Ectodermal cell (in vitro differentiated cells): ENCODE results near the gene SPRYD4.
"Not testable (repeated sequence)": the region's sequence is repeated elsewhere in the genome, so short reads cannot be mapped to it uniquely, and the experiment has no call there.

Experiments
- H3K27ac ChIP-seq: 2 replicates; pipeline ENCODE4 v1.7.0; 2013; ENCODE audit warnings: mild to moderate bottlenecking, low read depth, low read length; ENCODE audit not compliant: insufficient read depth, poor library complexity, severe bottlenecking
- H3K27me3 ChIP-seq: 2 replicates; pipeline ENCODE4 v1.7.0; 2013; ENCODE audit warnings: mild to moderate bottlenecking, low read length; ENCODE audit not compliant: insufficient read depth, control insufficient read depth, poor library complexity, severe bottlenecking
- H3K36me3 ChIP-seq: one replicate; pipeline ENCODE4 v1.7.0; 2013; ENCODE audit warnings: low read length; ENCODE audit not compliant: control insufficient read depth, insufficient read depth
- H3K4me1 ChIP-seq: one replicate; pipeline ENCODE4 v1.7.0; 2013; ENCODE audit warnings: low read length; ENCODE audit not compliant: control insufficient read depth, insufficient read depth
- H3K4me3 ChIP-seq: 2 replicates; pipeline ENCODE4 v1.7.0; 2013; ENCODE audit warnings: low read depth, low read length, control low read depth; ENCODE audit not compliant: insufficient read depth
- H3K9me3 ChIP-seq: 2 replicates; pipeline ENCODE4 v1.7.0; 2013; ENCODE audit warnings: mild to moderate bottlenecking, low read length, moderate library complexity; ENCODE audit not compliant: control insufficient read depth
- WGBS, 2 experiments: methylation state at CpG; one replicate each; pipeline ENCODE4 v1.1.7; 2013; ENCODE audit warnings: missing lambda C conversion rate in 2 of 2; 5-methylcytosine and 5-hydroxymethylcytosine counted together

Gene SPRYD4

DNA sequence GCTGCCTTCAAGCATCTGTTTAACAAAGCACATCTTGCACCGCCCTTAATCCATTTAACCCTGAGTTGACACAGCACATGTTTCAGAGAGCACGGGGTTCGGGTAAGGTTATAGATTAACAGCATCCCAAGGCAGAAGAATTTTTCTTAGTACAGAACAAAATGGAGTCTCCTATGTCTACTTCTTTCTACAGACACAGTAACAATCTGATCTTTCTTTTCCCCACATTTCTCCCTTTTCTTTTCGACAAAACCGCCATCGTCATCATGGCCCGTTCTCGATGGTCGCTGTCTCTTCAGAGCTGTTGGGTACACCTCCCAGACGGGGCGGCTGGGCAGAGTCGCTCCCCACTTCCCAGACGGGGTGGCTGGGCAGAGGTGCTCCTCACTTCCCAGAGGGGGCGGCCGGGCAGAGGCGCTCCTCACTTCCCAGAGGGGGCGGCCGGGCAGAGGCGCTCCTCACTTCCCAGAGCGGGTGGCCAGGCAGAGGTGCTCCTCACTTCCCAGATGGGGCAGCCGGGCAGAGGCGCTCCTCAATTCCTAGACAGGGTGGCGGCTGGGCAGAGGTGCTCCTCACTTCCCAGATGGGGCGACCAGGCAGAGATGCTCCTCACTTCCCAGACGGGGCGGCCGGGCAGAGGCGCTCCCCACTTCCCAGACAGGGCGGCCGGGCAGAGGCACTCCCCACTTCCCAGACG lies 25.2 kb downstream of the SPRYD4 start:
- H3K27ac ChIP-seq, H3K4me1 ChIP-seq, H3K4me3 ChIP-seq, H3K36me3 ChIP-seq, H3K9me3 ChIP-seq: not testable (repeated sequence)
- 90% methylated on average over 31 of the region's 31 CpGs for WGBS, 2 experiments
- H3K27me3 ChIP-seq = peaks cover 28% of the 10 kb centered on the region

DNA sequence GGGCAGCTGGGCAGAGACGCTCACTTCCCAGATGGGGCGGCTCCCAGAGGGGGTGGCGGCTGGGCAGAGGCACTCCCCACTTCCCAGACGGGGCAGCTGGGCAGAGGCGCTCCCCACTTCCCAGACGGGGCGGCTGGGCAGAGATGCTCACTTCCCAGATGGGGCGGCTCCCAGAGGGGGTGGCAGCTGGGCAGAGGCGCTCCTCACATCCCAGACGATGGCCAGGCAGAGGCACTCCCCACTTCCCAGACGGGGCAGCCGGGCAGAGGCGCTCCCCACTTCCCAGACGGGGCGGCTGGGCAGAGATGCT lies 25.7 kb downstream of the SPRYD4 start:
- 89 to 93% methylated on average over 15 of the region's 15 CpGs for WGBS, 2 experiments
- not testable (repeated sequence) for H3K4me1 ChIP-seq, H3K4me3 ChIP-seq, H3K36me3 ChIP-seq, H3K9me3 ChIP-seq, H3K27ac ChIP-seq
- H3K27me3 ChIP-seq = peaks cover 23% of the 10 kb centered on the region

DNA sequence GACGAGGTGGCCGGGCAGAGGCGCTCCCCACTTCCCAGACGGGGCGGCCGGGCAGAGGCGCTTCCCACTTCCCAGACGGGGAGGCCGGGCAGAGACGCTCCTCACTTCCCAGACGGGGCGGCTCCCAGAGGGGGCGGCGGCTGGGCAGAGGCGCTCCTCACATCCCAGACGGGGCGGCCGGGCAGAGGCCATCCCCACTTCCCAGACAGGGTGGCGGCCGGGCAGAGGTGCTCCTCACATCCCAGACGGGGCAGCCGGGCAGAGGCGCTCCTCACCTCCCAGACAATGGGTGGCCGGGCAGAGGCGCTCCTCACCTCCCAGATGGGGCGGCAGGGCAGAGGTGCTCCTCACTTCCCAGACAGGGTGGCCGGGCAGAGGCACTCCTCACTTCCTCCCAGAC lies 26.1 kb downstream of the SPRYD4 start:
- WGBS, 2 experiments = 96% methylated on average over 27 of the region's 27 CpGs
- H3K36me3 ChIP-seq, H3K9me3 ChIP-seq, H3K27ac ChIP-seq, H3K4me3 ChIP-seq, H3K4me1 ChIP-seq: not testable (repeated sequence)
- peaks cover 19% of the 10 kb centered on the region for H3K27me3 ChIP-seq

DNA sequence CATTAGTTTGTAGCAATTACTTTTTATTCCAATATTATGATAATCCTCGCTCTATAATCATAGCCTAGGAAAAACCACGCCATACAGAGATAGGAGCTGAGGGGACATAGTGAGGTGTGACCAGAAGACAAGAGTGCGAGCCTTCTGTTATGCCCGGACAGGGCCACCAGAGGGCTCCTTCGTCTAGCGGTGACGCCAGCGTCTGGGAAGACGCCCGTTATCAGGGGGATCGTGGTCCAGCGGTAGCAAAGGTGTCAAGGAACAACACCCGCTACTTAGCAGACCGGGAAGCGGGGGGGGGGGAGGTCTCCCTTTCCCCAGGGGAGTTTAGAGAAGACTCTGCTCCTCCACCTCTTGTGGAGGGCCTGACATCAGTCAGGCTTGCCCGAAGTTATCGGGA lies 28.3 kb downstream of the SPRYD4 start:
- 28 to 29% methylated on average over 15 of the region's 17 CpGs for WGBS, 2 experiments
- not testable (repeated sequence) for H3K4me3 ChIP-seq, H3K27ac ChIP-seq, H3K4me1 ChIP-seq, H3K36me3 ChIP-seq, H3K9me3 ChIP-seq
- peaks cover 10% of the 10 kb centered on the region for H3K27me3 ChIP-seq

DNA sequence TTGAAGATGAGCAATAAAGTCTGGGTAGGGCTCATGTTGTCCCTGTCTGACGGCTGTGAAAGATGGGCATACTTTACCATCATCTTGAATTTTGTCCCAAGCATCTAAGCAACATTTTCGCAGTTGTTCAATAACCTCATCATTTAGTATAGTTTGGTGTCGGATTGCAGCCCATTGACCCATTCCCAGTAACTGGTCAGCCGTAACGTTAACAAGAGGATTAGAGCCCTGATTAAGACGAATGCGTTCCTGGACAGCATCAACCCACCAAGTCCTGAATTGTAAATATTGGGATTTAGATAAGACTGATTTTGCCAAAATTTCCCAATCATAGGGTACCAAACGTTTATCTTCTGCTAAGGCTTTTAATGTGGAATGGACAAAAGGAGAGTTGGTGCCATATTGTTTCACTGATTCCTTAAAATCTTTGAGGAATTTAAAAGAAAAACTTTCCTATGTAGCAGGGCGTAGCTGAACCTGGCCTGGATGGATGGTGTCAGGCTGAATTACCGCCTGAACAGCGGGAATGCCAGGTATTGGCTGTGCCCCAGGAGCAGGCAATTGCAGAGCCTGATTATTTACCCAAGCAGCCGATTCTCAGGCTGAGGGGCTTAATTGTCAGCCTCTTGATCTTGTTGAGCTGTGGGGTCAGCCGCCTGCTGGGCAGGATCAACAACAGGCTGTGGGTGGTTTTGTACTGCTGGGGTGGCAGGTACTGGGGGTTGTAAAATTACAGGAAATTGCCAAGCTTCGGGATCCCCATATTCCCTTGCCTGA lies 29.9 kb downstream of the SPRYD4 start:
- WGBS, 2 experiments = 52 to 55% methylated on average over 12 of the region's 14 CpGs
- H3K4me3 ChIP-seq, H3K27ac ChIP-seq: not testable (repeated sequence)

DNA sequence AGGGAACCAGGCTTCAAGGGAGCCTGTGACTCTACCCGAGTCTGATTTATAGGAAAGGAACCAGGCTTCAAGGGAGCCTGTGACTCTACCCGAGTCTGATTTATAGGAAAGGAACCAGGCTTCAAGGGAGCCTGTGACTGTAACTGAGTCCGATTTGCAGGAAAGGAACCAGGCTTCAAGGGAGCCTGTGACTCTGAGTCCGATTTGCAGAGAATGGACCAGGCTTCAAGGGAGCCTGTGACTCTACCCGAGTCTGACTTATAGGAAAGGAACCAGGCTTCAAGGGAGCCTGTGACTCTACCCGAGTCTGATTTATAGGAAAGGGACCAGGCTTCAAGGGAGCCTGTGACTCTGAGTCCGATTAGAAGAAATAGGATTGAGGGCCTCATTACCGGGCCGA lies 31.1 kb downstream of the SPRYD4 start:
- not testable (repeated sequence) for H3K4me1 ChIP-seq, H3K27ac ChIP-seq, H3K9me3 ChIP-seq, H3K4me3 ChIP-seq, H3K36me3 ChIP-seq
- WGBS, 2 experiments = 92 to 95% methylated on average over 9 of the region's 9 CpGs
- H3K27me3 ChIP-seq = peaks cover 11% of the 10 kb centered on the region

More for the DNA sequence above, 29.9 kb downstream of the SPRYD4 start:
- not testable (repeated sequence) for H3K4me1 ChIP-seq, H3K9me3 ChIP-seq, H3K36me3 ChIP-seq
- H3K27me3 ChIP-seq = peaks cover 11% of the 10 kb centered on the region

DNA sequence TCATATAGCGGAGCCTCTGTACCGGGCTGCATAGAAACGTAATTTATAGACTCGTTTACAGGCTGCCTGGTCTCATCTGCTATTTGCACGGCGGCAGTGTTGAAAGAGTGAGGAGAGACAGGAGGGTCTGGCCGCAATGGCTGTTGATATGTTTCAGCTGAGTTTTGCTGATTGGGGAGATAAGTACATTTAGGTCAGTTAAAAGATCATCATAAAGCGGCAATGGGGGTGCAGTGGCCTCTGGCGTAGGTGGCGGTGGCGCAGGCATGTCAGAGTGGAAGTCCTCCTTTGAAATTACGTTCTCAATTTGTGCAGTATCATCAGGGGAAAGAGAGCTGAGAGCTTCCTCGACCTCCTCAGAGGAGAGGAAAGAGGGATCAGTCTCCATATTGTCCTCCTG lies 31.5 kb downstream of the SPRYD4 start:
- WGBS, 2 experiments = 95% methylated on average over 13 of the region's 13 CpGs
- H3K36me3 ChIP-seq, H3K27ac ChIP-seq: not testable (repeated sequence)

DNA sequence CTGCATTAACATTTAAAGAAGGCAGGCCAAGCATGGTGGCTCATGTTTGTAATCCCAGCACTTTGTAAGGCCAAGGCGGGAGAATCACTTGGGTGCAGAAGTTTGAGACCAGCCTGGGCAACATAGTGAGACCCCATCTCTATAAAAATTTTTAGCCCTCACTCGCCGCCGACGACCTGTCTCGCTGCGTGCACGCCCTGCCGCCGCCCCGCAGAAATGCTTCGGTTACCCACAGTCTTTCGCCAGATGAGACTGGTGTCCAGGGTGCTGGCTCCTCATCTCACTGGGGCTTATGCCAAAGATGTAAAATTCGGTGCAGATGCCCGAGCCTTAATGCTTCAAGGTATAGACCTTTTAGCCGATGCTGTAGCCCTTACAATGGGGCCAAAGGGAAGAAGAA lies 42.4 kb downstream of the SPRYD4 start:
- Histone ChIP-seq H3K36me3 (no peaks in the 10 kb centered on the region), H3K4me3 (no peak overlapping the region), H3K9me3 (no peaks in the 10 kb centered on the region), H3K4me1 (no peaks in the 10 kb centered on the region), H3K27me3 (no peaks in the 10 kb centered on the region), H3K27ac (no peak overlapping the region)
- WGBS, 2 experiments = 94 to 95% methylated on average over 16 of the region's 16 CpGs

More for the DNA sequence above, 31.5 kb downstream of the SPRYD4 start:
- peaks cover 11% of the 10 kb centered on the region for H3K27me3 ChIP-seq
- H3K4me1 ChIP-seq, H3K4me3 ChIP-seq, H3K9me3 ChIP-seq: not testable (repeated sequence)

DNA sequence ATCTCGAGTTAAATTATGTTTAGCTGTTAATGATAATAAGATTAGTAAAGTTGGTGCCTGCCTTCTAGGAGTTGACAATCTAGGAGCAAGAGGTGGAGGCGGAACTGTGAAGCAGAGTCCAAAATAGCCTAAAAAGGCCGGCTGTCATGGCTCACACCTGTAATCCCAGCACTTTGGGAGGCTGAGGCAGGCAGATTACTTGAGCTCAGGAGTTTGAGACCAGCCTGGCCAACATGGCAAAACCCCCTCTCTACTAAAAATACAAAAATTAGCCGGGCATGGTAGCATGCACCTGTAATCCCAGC lies 45.6 kb downstream of the SPRYD4 start:
- H3K4me1 ChIP-seq, H3K36me3 ChIP-seq, H3K27me3 ChIP-seq, H3K27ac ChIP-seq, H3K4me3 ChIP-seq, H3K9me3 ChIP-seq: not testable (repeated sequence)
- WGBS, 2 experiments = 67 to 71% methylated on average over 4 of the region's 4 CpGs

DNA sequence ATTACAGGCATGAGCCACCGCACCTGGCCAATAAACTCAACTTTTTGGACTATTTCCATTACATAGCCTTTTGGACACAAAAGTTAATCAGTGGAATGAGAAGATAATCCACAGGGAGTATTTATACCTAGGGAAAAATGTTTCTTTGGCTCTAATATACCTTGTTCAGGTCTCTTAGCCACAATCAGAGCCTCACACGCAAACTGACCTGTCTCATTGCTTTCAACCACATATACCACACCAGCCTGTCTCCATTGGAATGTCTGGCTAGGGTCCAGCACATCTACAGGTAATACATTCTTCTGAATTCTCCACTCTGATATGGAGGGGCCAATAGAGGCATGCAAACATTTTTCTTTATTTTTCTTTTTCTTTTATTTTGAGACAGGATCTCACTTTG lies 49.5 kb downstream of the SPRYD4 start:
- Histone ChIP-seq H3K27me3 (no peaks in the 10 kb centered on the region), H3K9me3 (no peaks in the 10 kb centered on the region), H3K27ac (no peak overlapping the region), H3K36me3 (no peaks in the 10 kb centered on the region), H3K4me3 (no peak overlapping the region), H3K4me1 (peaks cover 3% of the 10 kb centered on the region)
- 92 to 94% methylated on average over 2 of the region's 2 CpGs for WGBS, 2 experiments
